Measurements from ENCODE around the gene TP53I11.
A peak's percentile ranks its signal among the peaks of the same experiment; 100 is the strongest.

Gene TP53I11

GRCh38 chr11:44912270-44912987, 38.3 kb downstream of the TP53I11 start:
- H3K4me3 ChIP-seq (replicated peaks; ENCODE audit: low read depth, low read length), result no peak overlapping the region
- no peak for TF ChIP-seq CTCF (IDR thresholded peaks at IDR 0.05; ENCODE audit: low read length, missing control alignments)
- no peak for DNase-seq (ENCODE audit: low read depth)

- peak; percentile 86 for DNase-seq (ENCODE audit: low read depth)
- peak; percentile 66 for TF ChIP-seq CTCF (IDR thresholded peaks at IDR 0.05; ENCODE audit: low read length, missing control alignments)
- H3K4me3 ChIP-seq (replicated peaks; ENCODE audit: low read depth, low read length), result no peak overlapping the region
Observed at GRCh38 chr11:44911029-44911814, 39.5 kb downstream of the TP53I11 start.

GRCh38 chr11:44910591-44910990, 40.1 kb downstream of the TP53I11 start:
- no peak for DNase-seq (ENCODE audit: low read depth)
- no peak overlapping the region for H3K4me3 ChIP-seq (replicated peaks; ENCODE audit: low read depth, low read length)
- no peak for TF ChIP-seq CTCF (IDR thresholded peaks at IDR 0.05; ENCODE audit: low read length, missing control alignments)

- no peak overlapping the region for H3K4me3 ChIP-seq (replicated peaks; ENCODE audit: low read depth, low read length)
- no peak for TF ChIP-seq CTCF (IDR thresholded peaks at IDR 0.05; ENCODE audit: low read length, missing control alignments)
- DNase-seq (ENCODE audit: low read depth), result no peak
Observed at GRCh38 chr11:44909557-44909956, 41.1 kb downstream of the TP53I11 start.

GRCh38 chr11:44906649-44907048, 44.0 kb downstream of the TP53I11 start:
- no peak overlapping the region for H3K4me3 ChIP-seq (replicated peaks; ENCODE audit: low read depth, low read length)
- no peak for DNase-seq (ENCODE audit: low read depth)
- no peak for TF ChIP-seq CTCF (IDR thresholded peaks at IDR 0.05; ENCODE audit: low read length, missing control alignments)

- H3K4me3 ChIP-seq (replicated peaks; ENCODE audit: low read depth, low read length), result no peak overlapping the region
- DNase-seq (ENCODE audit: low read depth), result no peak
- TF ChIP-seq CTCF (IDR thresholded peaks at IDR 0.05; ENCODE audit: low read length, missing control alignments), result no peak
Observed at GRCh38 chr11:44905131-44905866, 45.4 kb downstream of the TP53I11 start.
